T-helper 17 cell (primary cell): ENCODE data around the gene TRPC4AP. TPM values are rescaled to one million over a fixed set of nuclear protein-coding genes. Genes with fewer than 3 reads are reported as not detected.

Source experiments
- ATAC-seq: fragments of 150-1000 bp; cut with Tn5 transposase; 2 replicates; pipeline ENCODE4 v1.10.0; 2021; ENCODE audit warnings: mild to moderate bottlenecking, moderate library complexity
- DNase-seq, 3 donors: peaks; one replicate each; pipeline versions ENCODE4 v3.0.0 to v3.0.0-alpha.2; 2020 to 2021
- H3K9me3 ChIP-seq: one replicate; pipeline ENCODE4 v1.7.0; 2013; ENCODE audit warnings: low read length, mild to moderate bottlenecking; ENCODE audit not compliant: control insufficient read depth, poor library complexity, severe bottlenecking
- H3K27ac Mint-ChIP-seq: one replicate; pipeline ENCODE4 v1.8.0; 2022; ENCODE audit warnings: mild to moderate bottlenecking, moderate library complexity, mixed read lengths
- H3K27me3 Mint-ChIP-seq: one replicate; pipeline ENCODE4 v1.8.0; 2022; ENCODE audit warnings: mixed read lengths
- H3K36me3 Mint-ChIP-seq: one replicate; pipeline ENCODE4 v1.8.0; 2022; ENCODE audit warnings: low read depth, mixed read lengths
- H3K4me1 Mint-ChIP-seq: one replicate; pipeline ENCODE4 v1.8.0; 2022; ENCODE audit warnings: mild to moderate bottlenecking, mixed read lengths
- H3K4me3 Mint-ChIP-seq: one replicate; pipeline ENCODE4 v1.8.0; 2022; ENCODE audit warnings: mild to moderate bottlenecking, moderate library complexity, mixed read lengths
- total RNA-seq, 4 donors: library from RNA in 2 of 4; stranded (reverse) in 2 of 4; gene quantifications; one replicate each; pipeline ENCODE4 v1.2.3 and lab custom pipeline; 2022 to 2026

The TRPC4AP gene
- total RNA-seq, 2 donors from 2014 or later: 50.8 to 52.7 TPM

- ATAC-seq (no peak), DNase-seq (no peak)
- H3K4me1 Mint-ChIP-seq: peaks cover 24% of the 10 kb centered on the region
- peak overlapping the region; percentile 99 for H3K4me3 Mint-ChIP-seq
- peak overlapping the region; percentile 94 for H3K27ac Mint-ChIP-seq
- no peaks in the 10 kb centered on the region for H3K9me3 ChIP-seq
- H3K27me3 Mint-ChIP-seq: no peaks in the 10 kb centered on the region
- peaks cover 2% of the 10 kb centered on the region for H3K36me3 Mint-ChIP-seq
Measured at GRCh38 chr20:34954904-34955230, 137.7 kb downstream of the TRPC4AP start.

GRCh38 chr20:34953960-34954359 is 138.6 kb downstream of the TRPC4AP start:
- Mint-ChIP-seq H3K36me3 (peaks cover 4% of the 10 kb centered on the region), H3K27me3 (no peaks in the 10 kb centered on the region), H3K4me1 (peaks cover 24% of the 10 kb centered on the region), H3K4me3 (no peak overlapping the region), H3K27ac (no peak overlapping the region)
- H3K9me3 ChIP-seq: no peaks in the 10 kb centered on the region
- ATAC-seq (no peak), DNase-seq (no peak)

DNA sequence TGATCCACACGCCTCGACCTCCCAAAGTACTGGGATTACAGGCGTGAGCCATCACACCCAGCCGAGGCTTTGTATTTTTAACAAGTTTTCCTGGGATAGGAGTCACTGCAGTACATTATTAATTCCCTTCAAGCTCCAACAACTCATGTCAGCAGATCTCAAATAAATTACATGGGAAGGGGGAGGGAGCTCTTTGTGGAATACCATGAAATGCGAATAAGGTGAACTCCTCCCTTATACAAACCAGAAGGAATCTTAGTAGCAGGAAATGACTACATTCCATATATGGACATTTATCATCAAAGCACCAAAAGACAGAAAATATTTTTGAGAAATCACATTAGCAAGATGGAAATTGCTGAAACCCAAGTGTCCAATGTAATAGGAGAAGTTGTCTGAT is 139.9 kb downstream of the TRPC4AP start:
- H3K9me3 ChIP-seq: no peaks in the 10 kb centered on the region
- Mint-ChIP-seq H3K27me3 (no peaks in the 10 kb centered on the region), H3K36me3 (peaks cover 4% of the 10 kb centered on the region), H3K27ac (no peak overlapping the region), H3K4me1 (peaks cover 24% of the 10 kb centered on the region), H3K4me3 (no peak overlapping the region)
- ATAC-seq: no peak
- DNase-seq: no peak

Other genes starting within 250 kb of the TRPC4AP start
- 10 to 100 TPM; 15.0 to 20.2 TPM for gene GGT7, start 220.0 kb downstream of the TRPC4AP start, total RNA-seq
- gene ACSS2, start 216.2 kb downstream of the TRPC4AP start, total RNA-seq: 10 to 100 TPM; 15.0 to 15.6 TPM
- 10 to 100 TPM; 23.3 to 27.0 TPM for gene GSS, start 137.0 kb downstream of the TRPC4AP start, total RNA-seq
- gene MYH7B, start 136.9 kb downstream of the TRPC4AP start, total RNA-seq: under 1 TPM; 0.50 to 0.70 TPM
- gene EDEM2, start 54.5 kb upstream of the TRPC4AP start, total RNA-seq: 10 to 100 TPM; 24.1 to 29.7 TPM
- 1 to 10 TPM in 1 of 2 donors, under 1 TPM in 1; 0.89 to 1.5 TPM for gene PROCR, start 79.3 kb upstream of the TRPC4AP start, total RNA-seq
- gene MMP24, start 133.9 kb upstream of the TRPC4AP start, total RNA-seq: under 1 TPM; 0.15 to 0.16 TPM
- 10 to 100 TPM; 60.8 to 64.4 TPM for gene MMP24OS, start 185.3 kb upstream of the TRPC4AP start, total RNA-seq
- gene EIF6, start 192.0 kb upstream of the TRPC4AP start, total RNA-seq: 10 to 100 TPM; 39.4 to 43.6 TPM
- not detected for gene FAM83C, start 199.6 kb upstream of the TRPC4AP start, total RNA-seq